Endothelial cell of umbilical vein (primary cell): Measurements from ENCODE around the gene WDR49.

ENCODE experiments used
- CTCF ChIP-seq, 2 donors: IDR thresholded peaks; 1 replicate in 1 of 2; 2 replicates in 1 of 2; pipeline ENCODE4 v1.5.1; 2011; ENCODE audit warnings: low read length in 2 of 2, mild to moderate bottlenecking in 2 of 2, moderate library complexity in 2 of 2, control low read depth in 1 of 2, inconsistent platforms in 1 of 2, low read depth in 1 of 2; ENCODE audit not compliant: insufficient read depth in 1 of 2; ENCODE audit errors: extremely low read depth in 1 of 2
- EZH2 ChIP-seq: IDR thresholded peaks from 2 replicates; pipeline ENCODE4 v1.6.1; 2012; ENCODE audit warnings: borderline replicate concordance, low read depth, mild to moderate bottlenecking, moderate library complexity, low read length, inconsistent platforms; ENCODE audit not compliant: severe bottlenecking
- GATA2 ChIP-seq: IDR thresholded peaks from 2 replicates; pipeline ENCODE4 v1.7.0; 2011; ENCODE audit warnings: low read depth, mild to moderate bottlenecking, moderate library complexity, mixed read lengths, low read length; ENCODE audit not compliant: insufficient read length, insufficient read depth
- JUN ChIP-seq: IDR thresholded peaks from 2 replicates; pipeline ENCODE4 v1.6.1; 2011; ENCODE audit warnings: borderline replicate concordance, low read depth; ENCODE audit not compliant: insufficient read length, insufficient read depth
- MAX ChIP-seq: IDR thresholded peaks from 2 replicates; pipeline ENCODE4 v1.6.1; 2011; ENCODE audit not compliant: insufficient read depth, insufficient read length
- MYC ChIP-seq: IDR thresholded peaks from one replicate; pipeline ENCODE4 v1.6.1; 2011; ENCODE audit warnings: mild to moderate bottlenecking, low read depth, low read length
- POLR2A ChIP-seq: IDR thresholded peaks from 2 replicates; pipeline ENCODE4 v1.6.1; 2012; ENCODE audit warnings: low read depth, mild to moderate bottlenecking, control low read depth, low read length
- POLR2AphosphoS5 ChIP-seq: IDR thresholded peaks from 2 replicates; pipeline ENCODE4 v1.6.1; 2012; ENCODE audit warnings: low read depth, mild to moderate bottlenecking, control low read depth, low read length, moderate library complexity; ENCODE audit not compliant: insufficient read depth

- TF ChIP-seq POLR2A (no peak), POLR2AphosphoS5 (no peak), EZH2 (no peak), CTCF (IDR thresholded peaks at IDR 0.05; ENCODE audit: extremely low read depth in 1 of 2, insufficient read depth in 1 of 2, low read depth in 1 of 2, low read length in 2 of 2) (no peak), GATA2 (no peak), MAX (no peak), MYC (no peak), JUN (no peak)
Observed at GRCh38 chr3:167572991-167573390, 80.8 kb downstream of the WDR49 start.
